GM23248 (cell line): Measurements from ENCODE around the gene TEX261.

Experiments
- EZH2 ChIP-seq: fragments of 200-600 bp; sonication (generic); IDR thresholded peaks from 2 replicates; pipeline ENCODE4 v1.6.1; 2018; ENCODE audit warnings: antibody characterized with exemption, mild to moderate bottlenecking; ENCODE audit not compliant: insufficient read depth, poor library complexity, severe bottlenecking
- EZH2phosphoT487 ChIP-seq: fragments of 200-600 bp; sonication (generic); IDR thresholded peaks from 2 replicates; pipeline ENCODE4 v1.6.1; 2018; ENCODE audit warnings: antibody characterized with exemption, moderate library complexity, mild to moderate bottlenecking, low read depth; ENCODE audit not compliant: insufficient read depth

DNA sequence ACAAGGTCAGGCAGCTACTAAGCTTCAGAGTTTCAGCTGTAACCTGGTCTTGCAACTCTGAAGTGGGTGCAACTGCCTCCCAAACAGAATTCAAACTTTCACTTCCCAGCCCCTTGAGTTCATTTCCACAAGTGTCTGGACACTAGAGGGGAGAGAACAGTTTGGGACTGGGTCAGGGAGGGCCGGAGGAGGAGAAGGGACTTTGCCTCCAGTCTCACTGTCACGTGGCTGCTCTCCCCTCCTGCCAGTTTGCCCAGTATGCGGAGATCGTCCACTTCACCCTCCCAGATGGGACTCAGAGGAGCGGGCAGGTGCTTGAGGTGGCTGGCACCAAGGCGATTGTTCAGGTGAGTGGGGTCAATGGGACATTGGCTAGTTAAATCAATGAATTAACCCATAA is 36.9 kb downstream of the TEX261 start:
- no peak for TF ChIP-seq EZH2
- no peak for TF ChIP-seq EZH2phosphoT487
